ENCODE data around the gene OR7C1.

The OR7C1 gene

DNA sequence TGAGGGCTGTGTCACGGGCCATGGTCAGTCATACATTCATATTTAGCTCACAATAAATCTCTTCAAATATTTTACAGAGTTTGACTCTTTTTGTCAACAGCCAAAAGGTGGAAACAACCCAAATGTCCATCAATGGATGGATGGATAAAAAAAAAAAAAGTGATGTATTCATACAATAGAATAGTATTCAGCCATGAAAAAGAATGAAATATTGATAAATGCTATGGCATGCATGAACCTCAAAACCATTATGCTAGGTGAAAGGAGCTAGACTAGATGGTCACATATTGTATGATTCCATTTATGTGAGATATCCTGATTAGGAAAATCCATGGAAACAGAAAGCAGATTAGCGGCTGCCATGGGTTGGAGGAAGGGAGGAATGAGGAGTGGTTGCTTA, 72.9 kb downstream of the OR7C1 start:
- DNase-seq (ENCODE audit: low read depth in 2 of 2), result no peak
- TF ChIP-seq, protein P1, sequence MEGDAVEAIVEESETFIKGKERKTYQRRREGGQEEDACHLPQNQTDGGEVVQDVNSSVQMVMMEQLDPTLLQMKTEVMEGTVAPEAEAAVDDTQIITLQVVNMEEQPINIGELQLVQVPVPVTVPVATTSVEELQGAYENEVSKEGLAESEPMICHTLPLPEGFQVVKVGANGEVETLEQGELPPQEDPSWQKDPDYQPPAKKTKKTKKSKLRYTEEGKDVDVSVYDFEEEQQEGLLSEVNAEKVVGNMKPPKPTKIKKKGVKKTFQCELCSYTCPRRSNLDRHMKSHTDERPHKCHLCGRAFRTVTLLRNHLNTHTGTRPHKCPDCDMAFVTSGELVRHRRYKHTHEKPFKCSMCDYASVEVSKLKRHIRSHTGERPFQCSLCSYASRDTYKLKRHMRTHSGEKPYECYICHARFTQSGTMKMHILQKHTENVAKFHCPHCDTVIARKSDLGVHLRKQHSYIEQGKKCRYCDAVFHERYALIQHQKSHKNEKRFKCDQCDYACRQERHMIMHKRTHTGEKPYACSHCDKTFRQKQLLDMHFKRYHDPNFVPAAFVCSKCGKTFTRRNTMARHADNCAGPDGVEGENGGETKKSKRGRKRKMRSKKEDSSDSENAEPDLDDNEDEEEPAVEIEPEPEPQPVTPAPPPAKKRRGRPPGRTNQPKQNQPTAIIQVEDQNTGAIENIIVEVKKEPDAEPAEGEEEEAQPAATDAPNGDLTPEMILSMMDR (IDR thresholded peaks at IDR 0.05; ENCODE audit: low read depth, low read length), result no peak
- H3K4me3 ChIP-seq (replicated peaks in 1 of 2; ENCODE audit: low read depth in 2 of 2, low read length in 2 of 2), result no peak overlapping the region

DNA sequence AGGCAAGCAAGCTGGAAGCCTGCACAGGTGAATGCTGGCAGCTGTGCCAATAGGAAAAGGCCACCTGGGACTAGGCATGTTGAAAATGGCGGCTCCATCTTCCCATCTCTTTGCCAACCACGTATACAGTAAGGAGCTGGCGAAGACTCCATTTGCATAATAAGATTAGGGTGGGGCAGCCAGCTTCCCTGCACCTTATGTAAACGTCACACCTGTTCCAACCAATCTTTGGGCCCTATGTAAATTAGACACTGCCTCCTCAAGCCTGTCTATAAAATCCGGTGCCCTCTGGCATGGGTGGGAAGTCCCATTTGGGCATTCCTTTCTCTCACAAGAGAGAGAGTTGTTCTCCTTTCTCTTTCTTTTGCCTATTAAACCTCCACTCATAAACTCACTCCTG, 73.4 kb downstream of the OR7C1 start:
- H3K4me3 ChIP-seq (replicated peaks in 1 of 2; ENCODE audit: low read depth in 2 of 2, low read length in 2 of 2), result no peak overlapping the region
- no peak for DNase-seq (ENCODE audit: low read depth in 2 of 2)
- TF ChIP-seq, protein P1 (IDR thresholded peaks at IDR 0.05; ENCODE audit: low read depth, low read length), result no peak

DNA sequence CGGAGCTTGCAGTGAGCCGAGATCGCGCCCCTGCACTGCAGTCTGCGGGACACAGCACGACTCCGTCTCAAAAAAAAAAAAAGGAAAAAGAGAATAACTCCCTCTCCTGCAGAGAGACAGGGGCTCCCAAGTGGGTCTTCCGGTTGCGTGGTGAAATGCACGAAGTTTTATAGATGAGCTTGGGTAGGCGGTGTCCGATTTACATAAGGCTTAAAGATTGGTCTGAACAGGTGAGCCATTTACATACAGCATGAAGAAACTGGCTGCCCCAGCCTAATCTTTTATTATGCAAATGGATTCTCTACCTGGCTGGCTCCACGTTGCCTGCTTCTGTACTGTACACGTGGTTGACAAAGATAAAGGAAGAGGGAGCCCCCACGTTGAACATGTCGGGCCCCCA, 76.2 kb downstream of the OR7C1 start:
- TF ChIP-seq, protein P1 (IDR thresholded peaks at IDR 0.05; ENCODE audit: low read depth, low read length), result no peak
- DNase-seq (ENCODE audit: low read depth in 2 of 2), result no peak
- H3K4me3 ChIP-seq (replicated peaks in 1 of 2; ENCODE audit: low read depth in 2 of 2, low read length in 2 of 2), result no peak overlapping the region

DNA sequence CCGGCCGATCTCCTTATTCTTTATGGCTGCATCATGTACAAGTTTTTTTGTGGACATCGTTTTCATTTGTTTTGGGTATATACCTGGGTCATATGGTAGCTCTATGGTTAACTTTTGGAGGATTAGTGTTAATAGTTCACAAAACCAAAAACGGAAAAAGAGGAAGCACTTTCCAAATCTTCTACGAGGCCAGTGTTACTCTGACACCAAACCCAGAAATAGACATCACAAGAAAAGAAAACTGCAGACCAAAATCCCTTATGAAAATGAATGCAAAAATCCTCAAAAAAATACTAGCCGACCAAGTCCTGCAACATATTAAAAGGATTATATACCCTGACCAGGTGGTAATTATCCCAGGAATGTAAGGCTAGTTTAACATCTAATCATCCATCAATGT, 86.4 kb downstream of the OR7C1 start:
- TF ChIP-seq, protein P1 (IDR thresholded peaks at IDR 0.05; ENCODE audit: low read depth, low read length), result no peak
- no peak for DNase-seq (ENCODE audit: low read depth in 2 of 2)
- H3K4me3 ChIP-seq (replicated peaks in 1 of 2; ENCODE audit: low read depth in 2 of 2, low read length in 2 of 2), result no peak overlapping the region

All from cardiac fibroblast (primary cell).